Inflammatory macrophage treated with lipopolysaccharide for 4 hours (primary cell): ENCODE measurements around the gene CACNB1.

Experiments
- DNase-seq: peaks from one replicate; pipeline ENCODE4 v3.0.0-alpha.2; 2020

CACNB1 gene

DNA sequence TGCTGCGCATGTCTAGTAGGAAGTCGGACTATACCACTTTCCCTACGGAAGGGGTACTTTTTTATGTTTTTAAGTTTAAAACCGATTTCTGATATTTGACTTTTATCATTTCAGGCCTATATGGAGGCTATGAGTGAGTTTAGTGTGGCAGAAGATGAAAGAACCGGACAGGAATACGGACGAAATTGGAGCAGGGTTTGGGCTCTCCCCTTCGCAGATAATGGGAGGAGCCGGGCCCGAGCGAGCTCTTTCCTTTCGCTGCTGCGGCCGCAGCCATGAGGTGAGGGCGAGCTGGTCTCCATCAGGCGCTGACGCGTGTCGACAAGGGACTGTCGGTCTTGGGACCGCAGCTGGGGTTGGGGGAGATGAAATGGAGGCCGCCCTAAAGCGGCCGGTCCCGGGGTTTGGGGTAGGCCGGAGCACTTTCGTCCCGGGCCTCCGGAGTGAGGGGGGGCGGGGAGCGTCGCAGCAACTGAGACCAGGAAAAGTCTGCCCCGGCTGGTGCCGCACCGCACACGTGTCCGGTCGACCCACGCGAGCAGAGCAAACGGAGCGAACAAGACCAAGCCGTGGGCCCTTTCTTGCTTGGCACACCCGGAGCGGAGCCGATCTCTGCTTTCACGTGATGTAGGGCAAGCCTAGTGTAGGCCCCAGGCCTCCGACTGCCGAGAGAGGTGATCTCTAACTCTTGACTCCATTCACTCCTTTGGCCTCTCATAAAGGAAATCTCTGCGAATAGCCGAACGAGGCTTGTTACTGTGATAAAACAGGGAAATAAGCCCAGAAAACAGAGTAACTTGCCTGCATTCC is 2.8 kb upstream of the CACNB1 start, which contains the start of gene RPL19:
Gene RPL19 (plus strand): TSS at position 214 of the 810 bp plus-strand sequence. CDS start 62 bp downstream, at position 276.
- peak; percentile 77 for DNase-seq

GRCh38 chr17:39199820-39200069 is 2.3 kb upstream of the CACNB1 start:
- DNase-seq: peak; percentile 95

GRCh38 chr17:39198186-39198566 is 707 bp upstream of the CACNB1 start:
- peak; percentile 50 for DNase-seq

DNA sequence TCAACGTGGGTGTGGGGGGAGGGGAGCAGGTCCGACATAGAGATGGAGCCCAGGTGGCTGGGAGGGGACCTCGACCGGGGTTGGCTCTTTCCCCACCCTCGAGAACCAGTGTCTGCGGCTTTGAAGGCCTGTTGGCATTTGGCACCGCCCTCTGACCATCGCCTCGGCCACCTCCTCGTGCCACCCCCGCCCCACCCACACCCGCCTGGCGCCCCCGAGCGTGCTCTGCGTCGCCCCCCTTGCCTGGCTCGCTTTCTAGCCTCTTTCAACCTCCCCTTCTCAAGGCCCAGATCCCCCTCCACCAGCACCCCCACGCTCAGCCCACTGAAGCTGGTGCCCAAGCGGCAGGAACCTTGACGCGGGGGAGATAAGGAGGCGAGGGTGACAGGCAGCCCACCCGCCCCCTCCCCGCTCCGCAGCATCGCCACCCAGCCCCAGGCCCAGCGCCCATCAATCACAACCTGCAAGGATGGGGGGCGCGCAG is 619 bp downstream of the CACNB1 start:
- no peak for DNase-seq

DNA sequence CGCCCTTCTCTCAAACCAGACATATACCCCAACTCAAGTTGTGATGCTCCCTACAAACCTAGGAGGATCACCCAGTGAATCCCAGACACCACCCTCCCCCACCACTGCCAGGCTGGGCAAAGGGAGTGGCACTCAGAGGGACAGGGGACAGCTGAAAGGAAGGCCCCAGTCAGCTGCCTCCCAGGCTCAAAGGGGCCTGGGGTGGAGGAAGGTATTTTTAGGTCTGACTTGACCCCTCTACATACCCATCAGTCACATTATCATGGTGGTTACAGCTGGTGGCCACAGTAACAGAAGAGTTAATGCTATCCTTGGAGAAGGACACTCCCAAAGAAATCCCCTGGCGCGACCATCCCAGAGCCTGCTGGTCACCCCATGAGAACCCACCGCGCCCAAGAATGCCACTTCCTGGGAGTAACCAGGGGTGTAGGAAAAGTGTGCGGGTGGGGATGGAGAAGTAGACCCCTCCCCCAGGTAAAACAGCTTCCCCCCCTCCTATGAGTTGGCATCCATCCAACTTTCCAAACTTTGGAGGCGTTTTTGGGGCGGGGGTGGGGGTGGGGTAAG is 1.1 kb downstream of the CACNB1 start:
- no peak for DNase-seq

DNA sequence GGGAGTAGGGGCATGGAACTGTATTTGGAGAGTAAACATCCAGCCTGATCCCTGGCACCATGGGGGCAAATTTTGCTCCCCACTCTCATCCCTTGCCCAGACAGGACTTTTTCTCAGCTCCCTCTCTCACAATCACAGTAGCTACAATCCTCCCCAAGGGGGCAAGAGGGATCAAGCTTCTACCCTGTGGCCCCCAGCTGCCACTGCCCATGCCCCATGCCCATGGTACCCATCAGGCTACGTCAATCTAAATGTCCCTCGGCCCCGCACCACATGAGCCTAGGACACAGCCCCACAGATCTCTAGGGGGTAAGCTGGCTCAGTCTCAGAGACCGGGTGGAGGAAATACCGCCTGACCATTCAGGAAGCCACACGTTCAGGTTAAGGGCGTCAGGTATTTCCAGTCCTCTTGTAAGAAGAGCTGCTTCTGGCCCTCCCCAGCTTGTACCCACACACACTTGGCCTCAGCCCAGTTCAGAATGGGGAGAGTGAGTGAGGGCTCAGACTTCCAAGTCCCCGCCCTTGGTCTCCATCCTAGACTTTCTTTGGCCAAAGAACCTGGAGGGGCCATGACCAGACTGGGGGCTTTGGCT is 1.8 kb downstream of the CACNB1 start:
- DNase-seq: no peak

GRCh38 chr17:39194985-39195524 is 2.4 kb downstream of the CACNB1 start:
- no peak for DNase-seq

DNA sequence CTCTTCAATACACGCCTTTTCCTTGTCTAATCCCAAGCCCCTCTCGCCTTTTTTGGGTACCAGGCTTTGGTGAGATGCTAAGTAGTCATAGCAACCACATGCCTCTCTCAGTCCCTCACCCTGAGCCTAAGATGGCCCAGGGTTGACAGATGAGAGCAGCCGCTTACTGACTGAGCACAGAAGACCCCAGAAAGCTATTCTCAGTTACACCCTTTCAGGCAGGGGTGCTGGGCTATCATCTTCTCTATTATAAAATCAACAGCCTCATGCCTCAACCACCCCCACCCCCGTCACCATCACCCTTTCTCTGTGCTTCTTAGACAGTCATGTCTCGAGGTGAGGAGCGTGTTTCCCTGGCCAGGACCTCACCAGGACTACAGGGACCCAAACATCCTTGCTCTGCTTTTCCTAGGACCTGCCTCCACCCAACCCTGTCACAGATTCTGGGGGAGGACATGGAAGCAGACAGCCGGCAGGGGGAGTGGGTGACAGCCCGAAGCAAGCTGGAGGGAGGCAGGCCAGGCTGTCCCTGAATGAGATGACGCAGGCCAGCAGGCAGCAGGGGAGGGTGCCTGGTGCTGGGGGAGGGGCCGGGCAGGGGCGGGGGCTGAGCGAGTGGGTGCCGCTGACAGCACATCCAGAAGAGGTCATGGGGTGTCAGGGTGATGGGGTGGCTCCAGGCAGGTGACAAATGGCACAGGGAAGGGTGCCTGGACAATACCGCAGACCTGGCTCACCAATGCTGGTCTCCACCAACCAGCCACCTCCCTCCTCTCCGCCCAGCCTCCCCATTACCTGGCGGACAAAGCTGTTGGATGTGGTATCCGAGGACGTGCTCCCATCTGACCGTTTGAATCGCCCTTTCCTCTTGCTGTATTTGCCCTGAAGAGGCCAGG is 3.1 kb downstream of the CACNB1 start:
- DNase-seq: no peak

- no peak for DNase-seq
Observed at GRCh38 chr17:39193346-39193745, 4.1 kb downstream of the CACNB1 start.

- no peak for DNase-seq
Observed at GRCh38 chr17:39192901-39193300, 4.6 kb downstream of the CACNB1 start.

DNA sequence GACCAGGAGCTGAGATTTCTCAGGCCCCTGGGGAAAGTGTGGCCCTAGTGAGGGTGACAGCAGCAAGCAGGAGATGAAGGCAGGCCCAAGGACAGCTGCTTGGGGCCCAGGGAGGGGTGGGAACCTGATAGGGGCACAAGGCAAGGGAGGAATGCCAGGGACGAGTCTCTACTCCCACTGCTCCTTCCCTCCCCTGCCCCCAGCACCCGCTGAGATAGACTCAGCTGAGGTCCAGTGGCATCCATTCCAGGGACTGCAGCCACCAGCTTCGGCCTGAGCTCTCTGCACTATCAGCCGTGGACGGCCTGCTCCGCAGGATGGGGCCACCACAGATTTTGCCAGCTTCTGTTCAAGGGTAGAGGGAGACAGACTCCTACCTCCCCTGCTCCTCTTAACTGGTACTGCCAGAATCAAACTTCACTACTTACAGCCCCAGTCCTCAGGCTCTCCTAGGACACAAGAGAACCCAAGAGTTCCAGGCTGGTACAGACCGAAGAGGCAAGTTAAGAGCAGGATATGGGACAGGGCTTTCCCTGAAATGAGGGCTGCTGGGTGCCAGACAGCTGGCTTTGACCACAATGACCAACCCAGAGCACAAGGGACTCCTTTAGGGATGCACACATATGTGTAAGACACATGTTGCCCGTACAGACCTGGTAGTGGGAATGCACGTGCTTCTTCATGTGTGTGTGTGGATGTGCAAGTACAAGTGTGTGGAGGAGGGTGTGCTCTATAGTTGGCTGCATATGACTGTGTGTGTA is 5.5 kb downstream of the CACNB1 start:
- no peak for DNase-seq

GRCh38 chr17:39187152-39187830 is 10.2 kb downstream of the CACNB1 start:
- no peak for DNase-seq

DNA sequence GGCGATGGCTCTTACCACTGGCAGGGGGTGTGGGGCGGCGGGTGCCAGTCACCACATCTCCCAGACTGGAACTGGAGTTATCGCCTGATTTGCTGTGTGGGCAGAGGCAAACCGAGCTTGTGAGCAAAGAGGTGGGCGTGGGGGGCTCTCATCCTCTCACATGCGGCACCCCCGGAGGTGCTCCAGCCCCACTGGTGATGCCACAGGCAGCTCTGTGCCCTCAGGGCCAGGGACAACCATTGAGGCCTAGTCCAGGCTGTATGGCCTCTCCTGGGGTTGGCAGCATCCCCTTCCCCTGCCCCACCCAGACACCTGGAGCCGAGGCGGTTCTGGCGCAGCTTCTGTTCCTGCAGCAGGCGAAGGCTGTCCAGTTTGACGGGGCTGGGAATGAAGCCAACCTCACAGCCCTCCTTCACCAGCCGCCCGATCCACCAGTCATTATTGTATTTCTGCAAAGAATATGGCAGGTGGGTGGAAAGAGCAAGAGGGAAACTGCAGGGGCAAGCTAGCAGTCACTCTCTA is 10.9 kb downstream of the CACNB1 start:
- no peak for DNase-seq

DNA sequence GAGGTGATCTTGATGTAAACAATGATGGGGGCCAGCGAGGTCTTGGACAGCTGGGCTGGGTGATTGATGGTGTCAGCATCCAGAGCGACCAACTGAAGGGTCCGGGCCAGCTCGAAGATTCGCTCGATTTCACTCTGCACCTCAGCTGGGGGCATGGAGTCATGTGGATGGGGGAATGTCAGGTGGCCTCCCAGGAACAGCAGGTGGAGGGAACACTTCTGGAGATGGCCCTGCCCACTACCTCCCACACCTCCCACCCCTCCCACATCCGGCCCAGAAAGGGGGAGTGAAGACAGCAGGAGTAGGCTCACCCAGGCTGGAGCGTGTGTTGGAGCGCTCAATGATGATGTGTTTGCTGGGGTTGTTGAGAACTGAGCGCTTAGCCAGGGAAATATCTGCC is 13.7 kb downstream of the CACNB1 start:
- DNase-seq: no peak

- no peak for DNase-seq
Observed at GRCh38 chr17:39183045-39183444, 14.4 kb downstream of the CACNB1 start.

- DNase-seq: no peak
Observed at GRCh38 chr17:39181303-39181702, 16.2 kb downstream of the CACNB1 start.

- no peak for DNase-seq
Observed at GRCh38 chr17:39178536-39178935, 18.9 kb downstream of the CACNB1 start.

GRCh38 chr17:39177256-39177655 is 20.2 kb downstream of the CACNB1 start:
- DNase-seq: no peak

DNA sequence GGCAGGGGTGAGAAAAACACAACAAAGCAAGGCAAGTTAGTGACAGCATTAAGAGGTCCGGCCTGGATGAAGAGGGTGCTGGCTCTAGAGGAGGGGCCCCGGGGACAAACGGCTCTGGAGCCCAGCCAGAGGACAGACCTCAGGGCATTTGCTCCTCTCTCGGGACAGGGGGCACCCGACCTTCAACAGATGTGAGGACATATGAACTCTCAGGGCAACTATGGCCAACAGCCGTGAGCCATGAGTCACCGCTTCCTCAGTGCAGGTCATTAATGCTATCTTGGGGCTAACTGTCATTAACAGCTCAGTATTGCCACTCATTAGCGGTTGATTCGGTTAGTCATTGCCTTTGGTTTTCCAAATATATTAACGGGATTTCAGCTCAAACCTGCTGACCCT is 21.8 kb downstream of the CACNB1 start:
- DNase-seq: peak; percentile 40

- peak; percentile 60 for DNase-seq
Observed at GRCh38 chr17:39174920-39175694, 22.4 kb downstream of the CACNB1 start.
